ENCODE results near the gene CCDC85A. TPM values are rescaled to one million over a fixed set of nuclear protein-coding genes. Genes with fewer than 3 reads are reported as not detected.

The CCDC85A gene
- total RNA-seq (2021; ENCODE audit: unreplicated experiment) (0.10 TPM), Bru-seq, nascent RNA (percentile 11 among the genes with signal in this experiment), BruChase-seq, experiment 1, labeled RNA remaining after a 6-hour chase (not detected), BruChase-seq, experiment 2, labeled RNA remaining after a 2-hour chase (percentile 29 among the genes with signal in this experiment)
- 0.01 and 0.03 TPM in 2 replicates for polyA plus RNA-seq (2012)
- long read RNA-seq, result 0 reads

- CTCF ChIA-PET, result interaction anchor here (0.6 to 3.5 kb wide), 24 partner anchors 8 to 1334 kb away, joined by 3 to 22 read pairs (median 4); no protein-coding TSS in a partner anchor
- Histone ChIP-seq H3K4me2 (ENCODE audit: low read length) (peak within 1 kb of the TSS; percentile 88), H3K27me3 (ENCODE audit: insufficient read depth, low read length) (0 out of 2 replicates have a peak, but pooled peaks cover 2% of the 10 kb centered on the region), H3K79me2 (ENCODE audit: insufficient read depth, low read length) (no peaks in the 10 kb centered on the region), H3K4me1 (ENCODE audit: control insufficient read depth in 1 of 2, insufficient read depth in 2 of 2, low read length in 2 of 2) (peaks cover 3 to 25% of the 10 kb centered on the region in 2 experiments; a peak in 3 of 4 replicates), H4K20me1 (ENCODE audit: insufficient read depth) (no peaks in the 10 kb centered on the region), H3K4me3 (replicated peaks in 1 of 2; ENCODE audit: low read depth in 1 of 2, low read length in 2 of 2) (peak within 1 kb of the TSS; percentile 48 to 63), H3K36me3 (ENCODE audit: control insufficient read depth in 1 of 2, insufficient read depth in 2 of 2, low read length in 2 of 2) (no peaks in the 10 kb centered on the region), H3K9me2 (ENCODE audit: insufficient read depth) (no peaks in the 10 kb centered on the region), H2AFZ (ENCODE audit: low read depth, low read length, poor library complexity, severe bottlenecking) (peak within 1 kb of the TSS; percentile 98), H3K27ac (ENCODE audit: low read depth, low read length) (no peak within 1 kb of the TSS; the same call in 1 of the 2 replicates), H3K9me3 (ENCODE audit: control insufficient read depth in 1 of 2, insufficient read depth in 1 of 2, low read depth in 1 of 2, low read length in 2 of 2) (no peaks in the 10 kb centered on the region), H3K9ac (ENCODE audit: low read length) (no peak within 1 kb of the TSS)
- ATAC-seq (peak; percentile 85), DNase-seq (ENCODE audit: low read depth, low spot score) (peak; percentile 60)
- BruUV-seq (replicated peaks), result no TSS peak
- RAD21 ChIA-PET (ENCODE audit: low non-redundant PET in 1 of 2, low total read pairs in 2 of 2, uncharacterized antibody in 2 of 2, unreplicated experiment in 2 of 2), result interaction anchor here in 1 of 2 experiments (0.6 to 0.9 kb wide), 2 partner anchors 388 to 565 kb away, joined by 3 to 8 read pairs; no protein-coding TSS in a partner anchor
- intact Hi-C loops (cut with micrococcal nuclease), result loop anchor here (1.0 to 5.0 kb wide), 4 partner anchors 46 to 1332 kb away; no protein-coding TSS in a partner anchor
- TF ChIP-seq FOSL1 (IDR thresholded peaks at IDR 0.05; ENCODE audit: low read depth) (no peak), CTCF (IDR thresholded peaks at IDR 0.05 in 2 of 3, conservative IDR thresholded peaks at IDR 0.05 in 1 of 3; ENCODE audit: borderline replicate concordance in 1 of 3, insufficient read depth in 1 of 3, low read depth in 2 of 3, low read length in 2 of 3) (peak; percentile 58 to 84 (median 70)), CBX3 (IDR thresholded peaks at IDR 0.05; ENCODE audit: low read depth) (peak; percentile 68; the same call in 1 of the 2 replicates), RAD21 (IDR thresholded peaks at IDR 0.05; ENCODE audit: low read depth) (peak; percentile 86), SRF (IDR thresholded peaks at IDR 0.05; ENCODE audit: low read depth) (no peak)
- POLR2A ChIA-PET, result no interaction called here
Observed at GRCh38 chr2:56183643-56184499, at the start of gene CCDC85A. TSS of gene CCDC85A (plus strand) at chr2:56183990. CDS start at chr2:56184625, 635 bp downstream.

All from HCT116 (cell line).